HG02981 (cell line): Measurements from ENCODE around the gene WNT10A.
A peak's percentile ranks its signal among the peaks of the same experiment; 100 is the strongest.

ENCODE experiments used
- ATAC-seq: cut with Tn5 transposase; IDR thresholded peaks from one replicate; pipeline ENCODE4 v1.9.1; 2021; ENCODE audit warnings: mild to moderate bottlenecking, moderate library complexity; ENCODE audit not compliant: unreplicated experiment

WNT10A gene

GRCh38 chr2:218876562-218877219, 4.0 kb upstream of the WNT10A start:
- ATAC-seq: no peak

- ATAC-seq: no peak
Measured at GRCh38 chr2:218877331-218877730, 3.3 kb upstream of the WNT10A start.

- no peak for ATAC-seq
Measured at GRCh38 chr2:218877891-218878290, 2.8 kb upstream of the WNT10A start.

- ATAC-seq: no peak
Measured at GRCh38 chr2:218878486-218878885, 2.2 kb upstream of the WNT10A start.

- no peak for ATAC-seq
Measured at GRCh38 chr2:218878926-218879761, 1.5 kb upstream of the WNT10A start.

- no peak for ATAC-seq
Measured at GRCh38 chr2:218879776-218880101, 913 bp upstream of the WNT10A start.

GRCh38 chr2:218880859-218881594, 375 bp downstream of the WNT10A start:
- no peak for ATAC-seq

- no peak for ATAC-seq
Measured at GRCh38 chr2:218881744-218882460, 1.2 kb downstream of the WNT10A start.

GRCh38 chr2:218882461-218882816, 1.8 kb downstream of the WNT10A start:
- no peak for ATAC-seq

- no peak for ATAC-seq
Measured at GRCh38 chr2:218882866-218883366, 2.3 kb downstream of the WNT10A start.

GRCh38 chr2:218883491-218884490, 3.1 kb downstream of the WNT10A start:
- no peak for ATAC-seq

- ATAC-seq: no peak
Measured at GRCh38 chr2:218884519-218884918, 3.9 kb downstream of the WNT10A start.

GRCh38 chr2:218885981-218886947, 5.6 kb downstream of the WNT10A start:
- ATAC-seq: peak; percentile 53

GRCh38 chr2:218887079-218887478, 6.4 kb downstream of the WNT10A start:
- ATAC-seq: no peak

GRCh38 chr2:218888341-218888740, 7.7 kb downstream of the WNT10A start:
- ATAC-seq: no peak

- no peak for ATAC-seq
Measured at GRCh38 chr2:218889937-218890336, 9.3 kb downstream of the WNT10A start.

- no peak for ATAC-seq
Measured at GRCh38 chr2:218890369-218890768, 9.7 kb downstream of the WNT10A start.

- no peak for ATAC-seq
Measured at GRCh38 chr2:218891275-218892135, 10.9 kb downstream of the WNT10A start.
